HEK293 (cell line): Measurements from ENCODE around the gene IL15RA.

Source experiments
- CTCF ChIA-PET: fragments of 350-600 bp; formaldehyde crosslinking; extraction: SDS; loops from one replicate; lab custom pipeline; 2021; ENCODE audit warnings: antibody characterized with exemption; lab: Yijun Ruan, JAX
- POLR2A ChIA-PET: fragments of 300-600 bp; formaldehyde crosslinking; extraction: SDS; loops from one replicate; lab custom pipeline; 2020; ENCODE audit warnings: antibody characterized with exemption, inconsistent platforms; lab: Yijun Ruan, JAX
- H3K27ac ChIP-seq: fragments of 200-500 bp; sonication (Bioruptor generic); 2 replicates; pipeline ENCODE4 v1.5.1; 2014; ENCODE audit warnings: low read depth, low read length, control low read depth, inconsistent platforms; ENCODE audit errors: extremely low read depth
- H3K36me3 ChIP-seq, 2 experiments: fragments of 200-500 bp in 1 of 2; sonication (Bioruptor generic) in 1 of 2; 1 replicate in 1 of 2; 2 replicates in 1 of 2; pipeline ENCODE4 v1.5.1; 2014 to 2017; ENCODE audit warnings: inconsistent platforms in 2 of 2, low read length in 2 of 2; ENCODE audit not compliant: control insufficient read depth in 2 of 2, insufficient read depth in 1 of 2
- H3K4me1 ChIP-seq: fragments of 200-500 bp; sonication (Bioruptor generic); 2 replicates; pipeline ENCODE4 v1.5.1; 2014; ENCODE audit warnings: mild to moderate bottlenecking, low read length, inconsistent platforms; ENCODE audit not compliant: control insufficient read depth, insufficient read depth
- H3K4me3 ChIP-seq: 2 replicates; pipeline ENCODE4 v1.5.1; 2011; ENCODE audit warnings: low read depth, mild to moderate bottlenecking, control low read depth, low read length, moderate library complexity
- H3K9me3 ChIP-seq: fragments of 200-500 bp; sonication (Bioruptor generic); 2 replicates; pipeline ENCODE4 v1.5.1; 2014; ENCODE audit warnings: low read depth, low read length, inconsistent platforms; ENCODE audit not compliant: control insufficient read depth, insufficient read depth
- KLF16 ChIP-seq: fragments of 450-650 bp; formaldehyde crosslinking; IDR thresholded peaks from 2 replicates; pipeline ENCODE4 v1.5.1; 2017; ENCODE audit warnings: missing biosample characterization, missing genetic modification characterization
- MZF1 ChIP-seq: fragments of 450-650 bp; formaldehyde crosslinking; IDR thresholded peaks from 2 replicates; pipeline ENCODE4 v1.5.1; 2017; ENCODE audit warnings: missing biosample characterization, missing genetic modification characterization, borderline replicate concordance
- WT1 ChIP-seq: fragments of 450-650 bp; formaldehyde crosslinking; IDR thresholded peaks from 2 replicates; pipeline ENCODE4 v1.5.1; 2016; ENCODE audit warnings: missing biosample characterization, missing genetic modification characterization
- ZBTB21 ChIP-seq: fragments of 450-650 bp; formaldehyde crosslinking; IDR thresholded peaks from 2 replicates; pipeline ENCODE4 v1.5.1; 2017; ENCODE audit warnings: missing biosample characterization, missing genetic modification characterization
- ZNF114 ChIP-seq: fragments of 450-650 bp; formaldehyde crosslinking; IDR thresholded peaks from 2 replicates; pipeline ENCODE4 v1.5.0; 2017; ENCODE audit warnings: missing biosample characterization, missing genetic modification characterization
- ZNF138 ChIP-seq: fragments of 450-650 bp; formaldehyde crosslinking; IDR thresholded peaks from 2 replicates; pipeline ENCODE4 v1.5.1; 2016; ENCODE audit warnings: missing biosample characterization, missing genetic modification characterization, borderline replicate concordance
- ZNF140 ChIP-seq: fragments of 450-650 bp; formaldehyde crosslinking; IDR thresholded peaks from 2 replicates; pipeline ENCODE4 v1.5.1; 2016; ENCODE audit warnings: missing biosample characterization, missing genetic modification characterization
- ZNF155 ChIP-seq: fragments of 450-650 bp; formaldehyde crosslinking; IDR thresholded peaks from 2 replicates; pipeline ENCODE4 v1.5.1; 2016; ENCODE audit warnings: missing biosample characterization, missing genetic modification characterization
- ZNF274 ChIP-seq, 2 experiments: fragments of 200-500 bp in 1 of 2; fragments of 450-650 bp in 1 of 2; sonication (Bioruptor generic) in 1 of 2; formaldehyde crosslinking in 1 of 2; IDR thresholded peaks; 2 replicates each; pipeline versions ENCODE4 v1.5.1 to v1.6.1; 2014 to 2016; ENCODE audit warnings: borderline replicate concordance in 1 of 2, inconsistent platforms in 1 of 2, low read length in 1 of 2, missing biosample characterization in 1 of 2, missing genetic modification characterization in 1 of 2
- ZNF311 ChIP-seq: fragments of 450-650 bp; formaldehyde crosslinking; IDR thresholded peaks from 2 replicates; pipeline ENCODE4 v1.5.1; 2017; ENCODE audit warnings: missing biosample characterization, missing genetic modification characterization, borderline replicate concordance
- ZNF341 ChIP-seq: fragments of 450-650 bp; formaldehyde crosslinking; IDR thresholded peaks from 2 replicates; pipeline ENCODE4; 2016; ENCODE audit warnings: low read depth, missing biosample characterization, missing genetic modification characterization
- ZNF521 ChIP-seq: fragments of 450-650 bp; formaldehyde crosslinking; IDR thresholded peaks from 2 replicates; pipeline ENCODE4 v1.5.1; 2017; ENCODE audit warnings: missing biosample characterization, mild to moderate bottlenecking, missing genetic modification characterization
- ZNF560 ChIP-seq: fragments of 450-650 bp; formaldehyde crosslinking; IDR thresholded peaks from 2 replicates; pipeline ENCODE4 v1.5.1; 2017; ENCODE audit warnings: missing biosample characterization, missing genetic modification characterization, borderline replicate concordance
- ZNF629 ChIP-seq: fragments of 450-650 bp; formaldehyde crosslinking; IDR thresholded peaks from 2 replicates; pipeline ENCODE4 v1.5.1; 2017; ENCODE audit warnings: missing biosample characterization, missing genetic modification characterization
- ZNF791 ChIP-seq: fragments of 450-650 bp; formaldehyde crosslinking; IDR thresholded peaks from 2 replicates; pipeline ENCODE4 v1.5.1; 2016; ENCODE audit warnings: missing biosample characterization, missing genetic modification characterization
- ZSCAN30 ChIP-seq: fragments of 450-650 bp; IDR thresholded peaks from 2 replicates; pipeline ENCODE4 v1.5.1; 2018; ENCODE audit warnings: missing biosample characterization, mild to moderate bottlenecking, missing genetic modification characterization, moderate library complexity
- TF ChIP-seq, protein P1 (sequence below): fragments of 450-650 bp; formaldehyde crosslinking; IDR thresholded peaks from 2 replicates; pipeline ENCODE4 v1.5.1; 2016; ENCODE audit warnings: missing biosample characterization, missing genetic modification characterization, borderline replicate concordance
- TF ChIP-seq, protein P2 (sequence below): fragments of 450-650 bp; formaldehyde crosslinking; IDR thresholded peaks from 2 replicates; pipeline ENCODE4 v1.5.1; 2016; ENCODE audit warnings: missing biosample characterization, missing genetic modification characterization

IL15RA gene

DNA sequence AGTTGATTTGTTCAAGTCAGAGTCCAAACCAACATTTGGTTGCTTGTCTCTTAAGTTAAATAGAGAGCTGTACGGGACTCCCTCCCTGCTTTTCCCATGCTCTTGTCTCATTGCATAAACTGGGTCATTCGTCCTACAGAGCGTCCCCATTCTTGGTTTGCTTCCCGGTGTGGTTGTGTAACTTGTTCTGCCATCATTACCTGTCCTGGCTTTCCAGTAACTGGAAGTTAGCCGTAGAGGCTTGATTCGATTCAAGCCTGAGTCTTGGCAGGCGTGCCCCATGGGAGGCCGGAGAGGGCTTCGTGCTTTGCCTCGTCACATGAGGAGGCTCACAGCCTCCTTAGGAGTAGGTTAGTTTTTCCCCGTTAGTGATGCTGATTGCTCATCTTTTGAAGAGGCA is 47.1 kb downstream of the IL15RA start:
- POLR2A ChIA-PET: no interaction called here
- no peak overlapping the region for H3K4me3 ChIP-seq
- CTCF ChIA-PET: no interaction called here
- peaks cover 28 to 87% of the 10 kb centered on the region in 2 experiments for H3K36me3 ChIP-seq
- H3K9me3 ChIP-seq: no peaks in the 10 kb centered on the region
- no peak overlapping the region for H3K27ac ChIP-seq
- TF ChIP-seq WT1 (no peak), ZBTB21 (tag by site-specific recombination) (no peak)
- TF ChIP-seq, all 188 proteins: peak for 0
- no peaks in the 10 kb centered on the region for H3K4me1 ChIP-seq

- H3K4me3 ChIP-seq: no peak overlapping the region
- H3K27ac ChIP-seq: no peak overlapping the region
- TF ChIP-seq, protein P1, sequence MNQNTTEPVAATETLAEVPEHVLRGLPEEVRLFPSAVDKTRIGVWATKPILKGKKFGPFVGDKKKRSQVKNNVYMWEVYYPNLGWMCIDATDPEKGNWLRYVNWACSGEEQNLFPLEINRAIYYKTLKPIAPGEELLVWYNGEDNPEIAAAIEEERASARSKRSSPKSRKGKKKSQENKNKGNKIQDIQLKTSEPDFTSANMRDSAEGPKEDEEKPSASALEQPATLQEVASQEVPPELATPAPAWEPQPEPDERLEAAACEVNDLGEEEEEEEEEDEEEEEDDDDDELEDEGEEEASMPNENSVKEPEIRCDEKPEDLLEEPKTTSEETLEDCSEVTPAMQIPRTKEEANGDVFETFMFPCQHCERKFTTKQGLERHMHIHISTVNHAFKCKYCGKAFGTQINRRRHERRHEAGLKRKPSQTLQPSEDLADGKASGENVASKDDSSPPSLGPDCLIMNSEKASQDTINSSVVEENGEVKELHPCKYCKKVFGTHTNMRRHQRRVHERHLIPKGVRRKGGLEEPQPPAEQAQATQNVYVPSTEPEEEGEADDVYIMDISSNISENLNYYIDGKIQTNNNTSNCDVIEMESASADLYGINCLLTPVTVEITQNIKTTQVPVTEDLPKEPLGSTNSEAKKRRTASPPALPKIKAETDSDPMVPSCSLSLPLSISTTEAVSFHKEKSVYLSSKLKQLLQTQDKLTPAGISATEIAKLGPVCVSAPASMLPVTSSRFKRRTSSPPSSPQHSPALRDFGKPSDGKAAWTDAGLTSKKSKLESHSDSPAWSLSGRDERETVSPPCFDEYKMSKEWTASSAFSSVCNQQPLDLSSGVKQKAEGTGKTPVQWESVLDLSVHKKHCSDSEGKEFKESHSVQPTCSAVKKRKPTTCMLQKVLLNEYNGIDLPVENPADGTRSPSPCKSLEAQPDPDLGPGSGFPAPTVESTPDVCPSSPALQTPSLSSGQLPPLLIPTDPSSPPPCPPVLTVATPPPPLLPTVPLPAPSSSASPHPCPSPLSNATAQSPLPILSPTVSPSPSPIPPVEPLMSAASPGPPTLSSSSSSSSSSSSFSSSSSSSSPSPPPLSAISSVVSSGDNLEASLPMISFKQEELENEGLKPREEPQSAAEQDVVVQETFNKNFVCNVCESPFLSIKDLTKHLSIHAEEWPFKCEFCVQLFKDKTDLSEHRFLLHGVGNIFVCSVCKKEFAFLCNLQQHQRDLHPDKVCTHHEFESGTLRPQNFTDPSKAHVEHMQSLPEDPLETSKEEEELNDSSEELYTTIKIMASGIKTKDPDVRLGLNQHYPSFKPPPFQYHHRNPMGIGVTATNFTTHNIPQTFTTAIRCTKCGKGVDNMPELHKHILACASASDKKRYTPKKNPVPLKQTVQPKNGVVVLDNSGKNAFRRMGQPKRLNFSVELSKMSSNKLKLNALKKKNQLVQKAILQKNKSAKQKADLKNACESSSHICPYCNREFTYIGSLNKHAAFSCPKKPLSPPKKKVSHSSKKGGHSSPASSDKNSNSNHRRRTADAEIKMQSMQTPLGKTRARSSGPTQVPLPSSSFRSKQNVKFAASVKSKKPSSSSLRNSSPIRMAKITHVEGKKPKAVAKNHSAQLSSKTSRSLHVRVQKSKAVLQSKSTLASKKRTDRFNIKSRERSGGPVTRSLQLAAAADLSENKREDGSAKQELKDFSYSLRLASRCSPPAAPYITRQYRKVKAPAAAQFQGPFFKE (tag by site-specific recombination): no peak
- TF ChIP-seq, protein P2, sequence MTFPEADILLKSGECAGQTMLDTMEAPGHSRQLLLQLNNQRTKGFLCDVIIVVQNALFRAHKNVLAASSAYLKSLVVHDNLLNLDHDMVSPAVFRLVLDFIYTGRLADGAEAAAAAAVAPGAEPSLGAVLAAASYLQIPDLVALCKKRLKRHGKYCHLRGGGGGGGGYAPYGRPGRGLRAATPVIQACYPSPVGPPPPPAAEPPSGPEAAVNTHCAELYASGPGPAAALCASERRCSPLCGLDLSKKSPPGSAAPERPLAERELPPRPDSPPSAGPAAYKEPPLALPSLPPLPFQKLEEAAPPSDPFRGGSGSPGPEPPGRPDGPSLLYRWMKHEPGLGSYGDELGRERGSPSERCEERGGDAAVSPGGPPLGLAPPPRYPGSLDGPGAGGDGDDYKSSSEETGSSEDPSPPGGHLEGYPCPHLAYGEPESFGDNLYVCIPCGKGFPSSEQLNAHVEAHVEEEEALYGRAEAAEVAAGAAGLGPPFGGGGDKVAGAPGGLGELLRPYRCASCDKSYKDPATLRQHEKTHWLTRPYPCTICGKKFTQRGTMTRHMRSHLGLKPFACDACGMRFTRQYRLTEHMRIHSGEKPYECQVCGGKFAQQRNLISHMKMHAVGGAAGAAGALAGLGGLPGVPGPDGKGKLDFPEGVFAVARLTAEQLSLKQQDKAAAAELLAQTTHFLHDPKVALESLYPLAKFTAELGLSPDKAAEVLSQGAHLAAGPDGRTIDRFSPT (tag by site-specific recombination): no peak
- TF ChIP-seq ZNF140 (tag by site-specific recombination) (no peak), ZNF138 (no peak), ZNF155 (tag by site-specific recombination) (no peak), ZNF560 (no peak), ZNF274 (IDR thresholded peaks at IDR 0.05; ENCODE audit: low read length) (no peak), ZNF274 (tag by site-specific recombination; IDR thresholded peaks at IDR 0.05; ENCODE audit: borderline replicate concordance) (no peak), ZNF791 (tag by site-specific recombination) (no peak), ZNF311 (tag by site-specific recombination) (no peak), ZNF521 (tag by site-specific recombination) (no peak), ZBTB21 (tag by site-specific recombination) (no peak), MZF1 (tag by site-specific recombination) (no peak), ZNF629 (tag by site-specific recombination) (no peak), KLF16 (tag by site-specific recombination) (no peak), ZNF114 (tag by site-specific recombination) (no peak), ZNF341 (tag by site-specific recombination) (no peak), ZSCAN30 (tag by site-specific recombination) (no peak)
- no peaks in the 10 kb centered on the region for H3K4me1 ChIP-seq
- ChIA-PET CTCF (no interaction called here), POLR2A (no interaction called here)
- H3K9me3 ChIP-seq: no peaks in the 10 kb centered on the region
- peaks cover 28 to 89% of the 10 kb centered on the region in 2 experiments for H3K36me3 ChIP-seq
Measured at GRCh38 chr10:5929442-5929841, 47.9 kb downstream of the IL15RA start.
